HG03064 (cell line): Measurements from ENCODE around the gene CAPN12.

Source experiments
- ATAC-seq: cut with Tn5 transposase; IDR thresholded peaks from one replicate; pipeline ENCODE4 v1.9.1; 2021; ENCODE audit warnings: low read depth; ENCODE audit not compliant: unreplicated experiment

Gene CAPN12

GRCh38 chr19:38739440-38740256 is 4.6 kb downstream of the CAPN12 start:
- no peak for ATAC-seq

GRCh38 chr19:38737921-38738737 is 6.1 kb downstream of the CAPN12 start:
- ATAC-seq, result no peak

- ATAC-seq, result no peak
Observed at GRCh38 chr19:38737281-38737865, 6.9 kb downstream of the CAPN12 start.

GRCh38 chr19:38736413-38737280 is 7.6 kb downstream of the CAPN12 start:
- no peak for ATAC-seq

- no peak for ATAC-seq
Observed at GRCh38 chr19:38736036-38736412, 8.2 kb downstream of the CAPN12 start.

- ATAC-seq, result no peak
Observed at GRCh38 chr19:38735257-38735686, 9.0 kb downstream of the CAPN12 start.

GRCh38 chr19:38734426-38735256 is 9.6 kb downstream of the CAPN12 start:
- ATAC-seq, result no peak

GRCh38 chr19:38734176-38734425 is 10.2 kb downstream of the CAPN12 start:
- ATAC-seq, result no peak

- no peak for ATAC-seq
Observed at GRCh38 chr19:38733493-38734175, 10.6 kb downstream of the CAPN12 start.

- ATAC-seq, result no peak
Observed at GRCh38 chr19:38733241-38733492, 11.1 kb downstream of the CAPN12 start.

- ATAC-seq, result no peak
Observed at GRCh38 chr19:38731654-38732301, 12.5 kb downstream of the CAPN12 start.

GRCh38 chr19:38730731-38731589 is 13.3 kb downstream of the CAPN12 start:
- ATAC-seq, result no peak

- no peak for ATAC-seq
Observed at GRCh38 chr19:38730470-38730730, 13.9 kb downstream of the CAPN12 start.

GRCh38 chr19:38729653-38730469 is 14.4 kb downstream of the CAPN12 start:
- no peak for ATAC-seq

- ATAC-seq, result no peak
Observed at GRCh38 chr19:38728752-38729541, 15.3 kb downstream of the CAPN12 start.

- ATAC-seq, result no peak
Observed at GRCh38 chr19:38727868-38728660, 16.2 kb downstream of the CAPN12 start.
